NCI-H526 (cell line): ENCODE data around the gene TEX14.
"Not testable (repeated sequence)": the region's sequence is repeated elsewhere in the genome, so short reads cannot be mapped to it uniquely, and the experiment has no call there.

Experiments
- DNase-seq, 2 experiments: peaks; one replicate each; lab custom pipeline; 2025; lab: John Stamatoyannopoulos, UW

The TEX14 gene

DNA sequence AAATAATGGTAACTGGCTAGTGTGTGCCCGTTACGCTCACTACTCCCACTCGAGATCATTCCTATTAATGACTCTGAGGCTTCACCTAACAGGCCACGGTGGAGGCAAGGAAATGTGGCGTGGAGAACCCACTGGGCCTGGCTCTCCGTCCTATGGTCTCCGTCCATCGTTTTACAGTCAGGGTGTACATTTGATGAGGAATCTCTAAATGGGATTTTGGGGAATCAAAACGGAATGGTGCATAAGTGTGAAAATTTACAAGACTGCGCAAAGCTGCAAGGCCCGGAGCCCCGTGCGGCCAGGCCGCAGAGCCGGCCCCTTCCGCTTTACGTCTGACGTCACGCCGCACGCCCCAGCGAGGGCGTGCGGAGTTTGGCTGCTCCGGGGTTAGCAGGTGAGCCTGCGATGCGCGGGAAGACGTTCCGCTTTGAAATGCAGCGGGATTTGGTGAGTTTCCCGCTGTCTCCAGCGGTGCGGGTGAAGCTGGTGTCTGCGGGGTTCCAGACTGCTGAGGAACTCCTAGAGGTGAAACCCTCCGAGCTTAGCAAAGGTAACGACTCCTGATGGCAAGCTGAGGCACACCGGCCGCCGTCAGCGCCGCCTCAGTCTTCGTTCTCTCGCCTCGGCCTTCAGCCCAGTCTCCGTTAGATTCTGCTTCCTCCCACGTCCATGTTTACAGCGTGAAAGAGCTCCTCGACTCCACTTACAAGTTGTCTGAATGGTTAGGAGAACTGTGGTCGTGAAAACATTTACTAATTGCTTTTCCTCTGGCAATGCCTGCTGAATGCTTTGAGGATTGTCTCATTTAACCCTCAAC is 602 bp upstream of the TEX14 start, which contains the start of gene RAD51C:
RAD51C (plus strand) TSS at position 364 of the 817 bp plus-strand sequence; CDS start at position 406, 42 bp downstream.
- DNase-seq: peak; percentile 67 to 90

DNA sequence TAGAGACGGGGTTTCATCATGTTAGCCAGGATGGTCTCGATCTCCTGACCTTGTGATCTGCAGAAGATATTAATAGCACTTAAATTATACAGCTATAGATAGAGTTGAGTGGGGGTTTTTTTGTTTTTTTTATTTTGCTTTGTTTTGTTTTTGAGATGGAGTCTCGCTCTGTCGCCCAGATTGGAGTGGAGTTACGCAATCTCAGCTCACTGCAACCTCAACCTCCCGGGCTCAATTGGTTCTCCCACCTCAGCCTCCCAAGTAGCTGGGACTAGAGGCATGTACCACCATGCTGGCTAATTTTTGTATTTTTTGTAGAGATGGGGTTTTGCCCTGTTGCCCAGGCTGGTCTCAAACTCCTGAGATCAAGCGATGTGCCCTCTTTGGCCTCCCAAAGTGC is 1.8 kb downstream of the TEX14 start:
- not testable (repeated sequence) for DNase-seq

DNA sequence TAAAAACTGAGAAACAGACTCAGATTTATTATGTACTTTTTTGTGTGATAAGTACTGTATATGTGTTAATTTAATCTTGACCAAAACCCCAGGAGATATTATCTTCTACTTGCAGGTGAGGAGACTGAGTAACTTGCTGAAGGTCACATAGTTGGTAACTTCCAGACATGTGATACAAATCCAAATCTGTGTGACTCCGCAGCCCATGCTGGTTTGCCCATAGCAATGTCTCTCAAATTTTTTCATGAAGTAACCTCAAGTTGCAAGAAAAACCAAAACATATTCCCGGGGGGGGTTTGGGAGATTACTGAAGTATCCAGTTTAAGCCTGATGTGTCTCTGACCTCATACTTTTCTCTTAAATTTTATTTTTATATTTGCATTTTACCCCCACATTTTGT is 3.3 kb downstream of the TEX14 start:
- no peak for DNase-seq

DNA sequence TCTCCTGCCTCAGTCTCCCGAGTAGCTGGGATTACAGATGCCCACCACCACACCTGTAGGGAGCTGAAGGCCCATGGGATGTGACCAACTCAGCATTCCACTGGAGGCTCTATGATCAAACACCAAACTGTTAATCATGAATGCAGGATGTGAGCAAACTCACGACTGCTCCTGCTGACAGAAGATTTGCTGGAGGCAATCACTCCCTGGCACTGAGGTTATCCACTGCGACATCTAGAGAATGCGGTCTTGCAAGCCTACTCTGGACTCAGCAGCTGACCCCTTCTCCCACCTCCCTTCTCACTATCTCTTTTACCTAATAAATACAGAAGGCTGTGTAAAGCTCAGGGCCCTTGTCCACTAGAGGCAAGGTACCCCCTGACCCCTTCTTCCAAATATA is 4.9 kb downstream of the TEX14 start:
- DNase-seq: no peak

DNA sequence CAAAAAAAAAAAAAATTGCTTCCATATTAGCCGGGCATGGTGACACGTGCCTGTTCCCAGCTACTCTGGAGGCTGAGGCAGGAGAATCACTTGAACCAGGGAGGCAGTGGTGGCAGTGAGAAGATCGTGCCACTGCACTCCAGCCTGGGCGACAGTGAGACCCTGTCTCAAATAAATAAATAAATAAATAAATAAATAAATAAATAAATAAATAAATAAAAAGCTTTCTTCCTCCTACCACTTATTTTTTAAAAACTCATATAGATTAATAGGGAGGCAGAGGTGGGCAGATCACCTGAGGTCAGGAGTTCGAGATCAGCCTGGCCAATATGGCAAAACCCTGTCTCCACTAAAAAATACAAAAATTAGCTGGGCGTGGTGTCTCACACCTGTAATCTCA is 7.4 kb downstream of the TEX14 start:
- not testable (repeated sequence) for DNase-seq

DNA sequence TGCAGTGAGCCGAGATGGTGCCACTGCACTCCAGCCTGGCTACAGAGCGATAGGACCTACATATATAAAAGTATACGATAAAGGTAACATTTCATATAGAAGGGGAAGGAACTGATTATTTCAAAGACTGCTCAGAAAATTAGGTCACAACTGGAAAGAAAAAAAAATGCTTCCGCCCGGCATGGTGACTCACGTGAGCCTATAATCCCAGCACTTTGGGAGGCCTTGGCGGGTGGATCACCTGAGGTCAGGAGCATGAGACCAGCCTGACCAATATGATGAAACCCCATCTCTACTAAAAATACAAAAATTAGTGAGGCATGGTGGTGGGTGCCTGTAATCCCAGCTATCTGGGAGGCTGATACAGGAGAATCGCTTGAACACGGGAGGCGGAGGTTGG is 7.8 kb downstream of the TEX14 start:
- DNase-seq: no peak

DNA sequence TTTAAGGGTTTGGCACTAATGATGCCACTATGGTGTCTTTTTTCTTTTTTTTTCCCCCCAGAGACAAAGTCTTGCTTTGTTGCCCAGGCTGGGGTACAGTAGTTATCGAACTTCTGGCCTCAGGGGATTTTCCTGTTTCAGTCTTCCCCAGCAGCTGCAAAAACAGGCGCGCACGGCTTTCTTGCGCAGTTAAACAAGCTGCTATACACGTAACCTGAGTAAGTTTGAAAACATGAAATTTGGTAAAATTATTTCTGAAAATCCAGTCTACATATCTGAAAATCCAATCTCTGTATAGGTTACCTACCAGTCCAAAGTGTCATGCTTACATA is 11.8 kb downstream of the TEX14 start:
- no peak for DNase-seq

DNA sequence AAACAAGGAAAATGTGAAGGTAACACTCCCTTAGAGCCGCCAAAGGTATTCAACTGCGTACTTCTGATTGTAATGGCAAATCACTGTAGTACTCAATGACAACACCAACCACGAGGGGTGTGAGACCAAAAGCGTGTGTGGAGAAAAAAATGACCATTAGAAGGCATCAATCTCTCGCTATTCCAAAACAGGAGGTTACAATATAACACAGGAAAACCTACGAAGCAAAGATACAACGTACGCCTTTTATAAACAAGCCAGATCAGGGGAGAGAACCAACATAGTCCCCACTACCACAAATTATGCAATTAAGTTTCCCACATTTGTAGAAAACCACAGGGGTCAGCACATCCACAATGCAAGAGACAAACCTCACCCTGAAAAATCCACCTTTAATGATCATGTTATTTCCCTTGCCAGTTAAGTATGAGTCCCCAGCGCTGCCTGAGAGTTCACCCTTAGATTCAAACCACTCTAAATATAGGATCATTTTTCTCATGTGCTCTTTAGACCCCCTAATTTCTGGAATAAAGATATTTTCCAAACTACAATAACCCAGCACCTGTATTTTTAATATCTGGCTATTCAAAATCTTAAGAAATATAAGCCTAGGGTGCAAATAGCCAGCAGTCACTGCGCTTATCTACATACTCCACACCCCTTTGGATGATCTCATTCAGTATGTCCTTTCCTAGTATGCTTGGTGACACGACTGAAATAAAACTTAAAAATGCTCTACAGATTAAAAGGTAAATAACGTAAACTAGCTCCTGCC is 12.4 kb downstream of the TEX14 start:
- peak; percentile 62 to 76 for DNase-seq

DNA sequence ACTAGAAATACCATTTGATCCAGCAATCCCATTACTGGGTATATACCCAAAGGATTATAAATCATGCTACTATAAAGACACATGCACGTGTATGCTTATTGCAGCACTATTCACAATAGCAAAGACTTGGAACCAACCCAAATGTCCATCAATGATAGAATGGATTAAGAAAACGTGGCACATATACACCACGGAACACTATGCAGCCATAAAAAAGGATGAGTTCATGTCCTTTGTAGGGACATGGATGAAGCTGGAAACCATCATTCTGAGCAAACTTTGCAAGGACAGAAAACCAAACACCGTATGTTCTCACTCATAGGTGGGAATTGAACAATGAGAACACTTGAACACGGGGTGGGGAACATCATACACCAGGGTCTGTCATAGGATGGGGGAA is 13.6 kb downstream of the TEX14 start:
- not testable (repeated sequence) for DNase-seq

DNA sequence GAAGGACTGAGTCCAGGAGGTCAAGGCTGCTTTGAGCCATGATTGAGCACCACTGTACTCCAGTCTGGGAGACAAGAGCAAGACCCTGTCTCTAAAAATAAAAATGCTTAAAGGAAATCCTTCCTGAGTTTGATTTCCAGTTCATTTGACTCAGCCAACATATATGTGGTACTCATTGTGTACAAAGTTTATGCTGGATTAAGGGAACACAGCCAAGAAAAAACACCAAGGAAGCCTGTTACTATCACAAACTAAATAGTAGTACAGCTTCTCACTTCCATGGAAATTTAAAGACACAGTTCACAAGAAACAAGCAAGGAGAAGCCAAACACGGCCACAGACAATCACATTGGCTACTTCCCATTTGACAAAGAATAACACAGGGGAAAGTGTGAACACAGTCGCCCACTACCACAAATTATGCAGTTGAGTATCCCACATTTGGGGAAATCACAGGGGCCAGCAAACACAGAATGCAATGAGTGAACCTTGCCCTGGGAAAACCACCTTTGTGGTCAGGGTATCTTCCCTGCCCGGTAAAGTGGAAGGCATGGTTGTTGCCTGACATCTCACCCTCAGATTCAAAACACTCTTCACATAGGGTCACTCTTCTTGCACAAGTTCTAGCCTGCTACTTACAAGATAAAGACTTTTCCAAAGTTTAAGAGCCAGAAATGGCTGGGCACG is 14.5 kb downstream of the TEX14 start:
- DNase-seq: no peak

DNA sequence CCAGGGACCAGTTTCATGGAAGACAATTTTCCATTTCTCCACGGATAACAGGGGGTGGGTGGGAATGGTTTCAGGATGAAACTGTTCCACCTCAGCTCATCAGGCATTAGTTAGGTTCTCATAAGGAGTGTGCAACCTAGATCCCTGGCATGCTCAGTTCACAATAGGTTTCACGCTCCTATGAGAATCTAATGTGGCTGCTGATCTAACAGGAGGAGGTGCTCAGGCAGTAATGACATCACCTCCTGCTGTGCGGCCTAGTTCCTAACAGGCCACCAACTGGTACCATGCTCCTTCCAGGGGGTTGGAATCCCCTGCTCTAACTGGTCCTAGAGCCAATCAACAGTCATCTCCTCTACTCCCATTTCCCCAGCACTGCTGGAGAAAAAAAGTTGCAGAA is 19.9 kb downstream of the TEX14 start:
- no peak for DNase-seq

DNA sequence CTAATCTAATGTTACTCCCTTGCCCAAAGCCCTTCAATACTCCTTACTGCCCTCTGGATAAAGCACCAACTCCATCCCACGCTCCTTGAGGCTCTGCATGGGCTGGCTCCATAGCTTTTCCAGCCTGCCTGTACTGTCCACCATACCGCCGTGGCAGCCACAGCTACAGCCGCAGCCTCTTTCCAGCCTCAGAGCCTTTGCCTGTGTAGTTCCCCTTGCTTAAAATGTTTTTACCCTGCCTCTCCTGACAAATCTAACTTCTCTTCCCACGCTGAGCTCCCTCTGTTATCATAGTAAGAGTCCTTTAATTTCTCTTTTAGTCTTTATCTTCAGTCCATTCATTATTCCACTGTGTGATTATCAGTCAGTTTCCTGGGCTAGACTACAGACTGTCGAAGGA is 22.0 kb downstream of the TEX14 start:
- no peak for DNase-seq

DNA sequence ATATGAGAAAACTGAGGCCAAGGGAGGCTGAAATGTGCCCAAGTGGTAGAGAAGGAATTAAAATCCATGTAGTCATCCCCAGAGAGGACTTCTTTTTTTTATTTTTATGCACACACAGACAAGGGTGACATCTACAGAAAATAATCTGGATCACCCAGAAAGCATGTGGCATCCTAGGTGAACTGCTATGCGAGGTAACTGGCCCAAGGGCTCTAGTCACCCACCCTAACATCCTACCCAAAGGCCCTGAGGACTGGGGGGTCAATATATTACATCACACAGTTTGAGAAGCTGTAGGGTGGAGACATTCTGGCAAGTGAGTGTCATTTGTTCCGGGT is 23.3 kb downstream of the TEX14 start:
- no peak for DNase-seq

DNA sequence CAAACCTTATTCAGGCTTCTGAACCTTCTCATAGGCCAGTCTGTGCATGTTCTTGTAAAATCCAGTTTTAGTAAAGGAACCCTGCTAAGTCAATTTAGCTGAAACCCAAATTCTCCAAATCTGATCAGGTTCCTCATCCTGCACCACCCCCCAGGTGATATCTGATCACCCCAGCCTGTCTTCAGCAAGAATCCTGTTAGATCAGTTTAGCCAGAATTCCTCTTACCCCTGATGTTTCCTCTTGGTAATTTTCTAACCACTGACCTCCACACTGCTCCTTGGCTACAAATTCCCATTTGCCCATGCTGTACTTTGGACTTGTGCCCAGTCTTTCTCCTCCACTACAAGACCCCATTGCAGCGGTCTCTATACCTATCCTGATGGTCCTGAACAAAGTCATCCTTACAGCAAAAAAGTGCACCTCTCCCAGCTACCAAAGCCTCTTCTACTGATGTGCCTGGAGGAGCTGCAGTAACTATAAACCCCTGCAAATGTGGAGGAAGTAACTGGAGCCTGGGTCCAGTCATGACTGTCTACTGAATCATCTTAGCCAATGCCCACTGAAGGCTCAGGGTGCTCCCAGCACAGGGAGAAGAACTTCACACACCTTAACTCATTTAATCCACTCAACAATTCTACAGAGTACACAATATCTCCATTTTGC is 23.8 kb downstream of the TEX14 start:
- DNase-seq: no peak

DNA sequence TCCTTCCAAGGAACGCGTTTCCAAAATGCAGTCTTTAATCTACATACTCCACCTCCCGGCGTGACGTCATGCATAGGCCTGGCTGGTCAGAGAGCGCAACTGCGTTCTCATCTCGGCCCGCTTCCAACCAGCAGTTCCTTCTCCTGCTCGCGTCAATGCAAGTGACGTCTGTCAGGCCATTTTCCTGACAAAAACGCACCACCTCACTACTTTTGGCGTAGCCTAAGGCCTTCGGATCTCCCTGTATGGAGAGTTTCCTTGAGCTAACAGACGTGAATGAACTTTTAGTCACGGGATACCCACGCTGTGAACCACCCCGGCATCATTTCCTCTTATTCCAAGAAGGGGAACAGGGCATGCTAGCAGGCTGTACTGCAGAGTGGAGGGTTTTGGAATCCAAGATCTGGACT is 25.0 kb downstream of the TEX14 start:
- DNase-seq: peak; percentile 21 to 30

DNA sequence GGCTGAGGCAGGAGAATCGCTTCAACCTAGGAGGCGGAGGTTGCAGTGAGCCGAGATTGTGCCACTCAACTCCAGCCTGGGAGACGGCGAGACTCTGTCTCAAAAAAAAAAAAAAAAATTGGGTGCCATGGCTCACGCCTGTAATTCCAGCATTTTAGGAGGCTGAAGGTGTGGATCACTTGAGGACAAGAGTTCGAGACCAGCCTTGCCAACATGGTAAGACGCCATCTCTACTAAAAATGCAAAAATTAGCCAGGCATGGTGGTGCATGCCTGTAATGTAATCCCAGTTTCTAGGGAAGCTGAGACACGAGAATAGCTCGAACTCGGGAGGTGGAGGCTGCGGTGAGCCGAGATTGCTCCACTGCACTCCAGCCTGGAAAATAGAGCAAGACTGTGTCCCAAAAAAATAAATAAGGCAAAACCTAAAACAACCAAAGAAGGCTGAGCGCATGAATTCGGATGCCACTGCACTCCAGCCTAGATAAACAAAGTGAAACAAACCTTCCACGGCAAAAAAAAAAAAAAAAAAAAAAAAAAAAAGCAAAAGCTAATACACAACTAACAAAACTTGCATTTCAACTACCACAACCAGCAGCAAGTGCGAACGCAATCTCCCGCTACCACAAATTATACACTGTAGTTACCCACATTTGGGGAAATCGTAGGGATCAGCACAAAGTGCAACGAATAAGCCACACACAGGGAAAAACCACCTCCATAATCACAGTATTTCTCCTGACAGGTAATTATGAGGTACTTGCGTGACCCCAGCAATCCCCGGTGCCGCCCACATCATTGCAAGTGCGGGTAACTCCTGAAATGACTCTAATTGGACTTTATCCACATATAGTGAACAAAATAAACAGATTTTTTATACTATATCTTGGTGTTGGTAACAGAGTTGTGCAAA is 25.6 kb downstream of the TEX14 start:
- no peak for DNase-seq

DNA sequence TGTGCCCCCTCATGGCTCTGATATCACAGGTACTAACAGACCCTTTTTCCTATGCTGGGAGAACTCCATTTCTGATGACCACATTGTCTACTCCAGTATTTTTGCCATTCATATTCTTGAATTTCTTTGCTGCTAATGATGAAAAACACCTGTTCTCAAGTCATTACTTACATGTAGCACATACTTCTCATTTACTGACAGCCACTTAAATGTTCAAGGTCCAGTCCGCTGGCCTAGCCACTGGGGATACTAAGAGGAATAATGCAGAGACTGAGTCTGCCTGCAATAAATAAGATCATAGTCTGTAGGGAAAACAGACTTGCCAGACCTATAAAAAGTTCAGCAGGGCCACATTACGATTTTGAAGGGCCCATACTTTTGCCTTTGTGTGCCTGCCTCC is 27.5 kb downstream of the TEX14 start:
- no peak for DNase-seq

DNA sequence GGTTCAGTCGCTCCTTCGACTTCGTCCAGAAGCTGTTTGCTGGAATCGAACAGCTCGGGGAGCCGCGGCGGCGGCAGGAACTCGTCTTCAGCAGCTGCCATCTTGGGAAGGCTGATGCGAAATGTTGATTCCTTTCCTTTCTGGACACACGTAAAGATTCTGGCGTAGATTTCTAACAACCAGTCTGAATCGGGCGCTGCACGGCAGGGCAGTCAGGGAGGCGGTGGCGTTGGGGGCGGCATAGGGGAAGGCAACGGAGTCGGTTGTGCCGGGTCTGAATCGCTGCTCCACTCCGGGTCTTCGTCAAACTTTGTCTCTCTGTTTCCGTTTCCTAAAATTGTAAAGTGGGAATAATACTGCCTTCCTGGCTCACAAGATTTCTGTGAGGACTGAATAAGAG is 30.3 kb downstream of the TEX14 start:
- DNase-seq: no peak

DNA sequence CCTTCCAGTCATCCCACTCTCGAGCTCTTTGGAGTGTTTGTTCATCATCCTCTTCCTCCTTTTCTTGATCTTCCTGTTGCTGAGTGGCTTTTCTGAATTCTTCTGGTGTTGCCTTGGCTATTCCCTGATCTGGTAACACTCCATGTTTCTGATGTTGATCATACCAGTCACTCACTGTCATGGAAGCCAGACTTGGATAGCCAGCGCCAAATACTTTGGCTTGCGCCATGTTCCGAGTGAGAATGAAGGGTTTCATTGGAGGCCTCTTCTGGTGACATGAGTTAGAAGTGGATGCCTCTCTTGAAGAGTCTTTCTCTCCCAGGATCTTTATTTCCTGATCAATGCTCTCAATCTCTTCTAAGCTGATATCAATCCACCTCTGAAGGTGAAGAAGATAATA is 31.2 kb downstream of the TEX14 start:
- no peak for DNase-seq

DNA sequence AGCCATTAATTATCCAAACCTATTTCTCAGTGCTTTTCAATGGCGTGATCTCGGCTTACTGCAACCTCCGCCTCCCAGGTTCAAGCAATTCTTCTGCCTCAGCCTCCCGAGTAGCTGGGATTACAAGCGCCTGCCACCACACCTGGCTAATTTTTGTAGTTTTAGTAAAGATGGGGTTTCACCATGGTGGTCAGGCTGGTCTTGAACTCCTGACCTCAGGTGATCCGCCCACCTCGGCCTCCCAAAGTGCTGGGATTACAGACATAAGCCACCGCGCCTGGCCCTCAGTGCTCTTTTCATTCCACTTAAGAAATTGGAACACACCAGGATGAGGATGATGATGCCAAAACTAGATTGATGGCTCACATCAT is 32.1 kb downstream of the TEX14 start:
- DNase-seq: not testable (repeated sequence)
